Measurements from ENCODE around the gene SENP6. TPM values are rescaled to one million over a fixed set of nuclear protein-coding genes. Genes with fewer than 3 reads are reported as not detected.

Gene SENP6
- polyA plus RNA-seq, 3 donors = 22.3 to 43.9 (median 31.9) TPM

DNA sequence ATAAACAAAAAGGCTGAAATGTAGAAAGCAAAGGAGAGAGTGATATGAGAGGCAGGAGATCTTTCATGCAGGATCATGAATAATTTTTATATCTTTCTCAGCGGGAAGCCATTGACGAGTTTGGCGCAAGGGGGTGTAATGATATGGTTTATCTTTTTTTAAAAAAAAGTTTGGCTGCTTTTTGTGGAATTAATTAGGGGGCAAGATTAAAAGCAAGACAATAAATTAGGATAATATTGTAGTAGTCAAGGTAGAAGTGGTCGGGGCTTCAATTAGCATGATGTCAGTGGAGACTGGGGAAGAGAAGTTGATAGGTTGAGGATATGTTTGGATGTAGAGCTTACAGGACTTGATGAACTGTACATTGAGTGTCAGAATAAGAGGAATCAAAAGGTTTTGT, 4.0 kb downstream of the SENP6 start:
- no peak overlapping the region for H3K27ac Mint-ChIP-seq
- H3K27ac ChIP-seq (ENCODE audit: low read depth in 1 of 2, low read length in 2 of 2) = no peak overlapping the region

DNA sequence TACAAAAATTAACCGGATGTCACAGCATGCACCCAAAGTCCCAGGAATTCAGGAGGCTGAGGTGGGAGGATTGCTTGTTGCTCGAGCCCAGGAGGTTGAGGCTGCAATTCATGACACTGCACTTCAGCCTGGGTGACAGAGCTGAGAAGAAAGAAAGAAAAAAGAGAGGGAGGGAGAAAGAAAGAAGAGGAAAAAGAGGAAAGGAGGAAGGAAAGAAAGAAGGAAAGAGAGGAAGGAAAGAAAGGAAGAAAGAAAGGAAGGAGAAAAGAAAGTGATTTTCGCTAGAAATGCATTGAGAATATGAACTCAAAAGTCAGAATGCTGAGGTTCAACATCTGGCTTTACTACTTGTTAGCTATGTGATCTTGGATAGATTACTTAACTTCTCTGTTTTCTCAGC, 6.6 kb downstream of the SENP6 start:
- no peaks in the 10 kb centered on the region for H3K27me3 ChIP-seq (ENCODE audit: control insufficient read depth in 2 of 2, insufficient read depth in 2 of 2, low read length in 2 of 2)
- peaks cover 96% of the 10 kb centered on the region for H3K4me1 Mint-ChIP-seq
- H3K9me3 ChIP-seq (replicated peaks in 1 of 2; ENCODE audit: control insufficient read depth in 1 of 2, insufficient read depth in 1 of 2, low read length in 2 of 2) = no peaks in the 10 kb centered on the region
- H3K27me3 Mint-ChIP-seq (ENCODE audit: low read depth in 3 of 3) = peaks cover 0 to 2% (median 0%) of the 10 kb centered on the region in 3 donors
- WGBS (ENCODE audit: insufficient coverage) = 71% methylated on average over 1 of the region's 3 CpGs
- H3K4me1 ChIP-seq (ENCODE audit: control insufficient read depth in 1 of 2, insufficient read depth in 2 of 2, low read length in 2 of 2) = peaks cover 86 to 98% of the 10 kb centered on the region in 2 donors
- peaks cover 0 to 3% (median 0%) of the 10 kb centered on the region in 7 donors for H3K9me3 Mint-ChIP-seq
- intact Hi-C loops (cut with micrococcal nuclease) = loop anchor here in 1 of 2 donors (10.0 kb wide), 1 partner anchor 324 kb away; the partner anchor contains the start of gene TMEM30A
- H3K4me3 ChIP-seq (replicated peaks in 1 of 3; ENCODE audit: low read depth in 2 of 3, low read length in 3 of 3) = peak overlapping the region in 1 of 3 experiments; percentile 60
- no peak overlapping the region for H3K9ac ChIP-seq (ENCODE audit: insufficient read depth, low read length, poor library complexity, severe bottlenecking)
- H3K4me3 Mint-ChIP-seq = peak overlapping the region; percentile 62 to 80
- H3K36me3 ChIP-seq (replicated peaks in 1 of 2; ENCODE audit: control insufficient read depth in 1 of 2, insufficient read depth in 2 of 2, low read length in 2 of 2) = no peaks in the 10 kb centered on the region
- H3K79me2 ChIP-seq (ENCODE audit: insufficient read depth, low read length) = peaks cover 95% of the 10 kb centered on the region
- peaks cover 68% of the 10 kb centered on the region for H4K20me1 ChIP-seq (ENCODE audit: insufficient read depth, low read length)
- TF ChIP-seq, protein P1, sequence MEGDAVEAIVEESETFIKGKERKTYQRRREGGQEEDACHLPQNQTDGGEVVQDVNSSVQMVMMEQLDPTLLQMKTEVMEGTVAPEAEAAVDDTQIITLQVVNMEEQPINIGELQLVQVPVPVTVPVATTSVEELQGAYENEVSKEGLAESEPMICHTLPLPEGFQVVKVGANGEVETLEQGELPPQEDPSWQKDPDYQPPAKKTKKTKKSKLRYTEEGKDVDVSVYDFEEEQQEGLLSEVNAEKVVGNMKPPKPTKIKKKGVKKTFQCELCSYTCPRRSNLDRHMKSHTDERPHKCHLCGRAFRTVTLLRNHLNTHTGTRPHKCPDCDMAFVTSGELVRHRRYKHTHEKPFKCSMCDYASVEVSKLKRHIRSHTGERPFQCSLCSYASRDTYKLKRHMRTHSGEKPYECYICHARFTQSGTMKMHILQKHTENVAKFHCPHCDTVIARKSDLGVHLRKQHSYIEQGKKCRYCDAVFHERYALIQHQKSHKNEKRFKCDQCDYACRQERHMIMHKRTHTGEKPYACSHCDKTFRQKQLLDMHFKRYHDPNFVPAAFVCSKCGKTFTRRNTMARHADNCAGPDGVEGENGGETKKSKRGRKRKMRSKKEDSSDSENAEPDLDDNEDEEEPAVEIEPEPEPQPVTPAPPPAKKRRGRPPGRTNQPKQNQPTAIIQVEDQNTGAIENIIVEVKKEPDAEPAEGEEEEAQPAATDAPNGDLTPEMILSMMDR (IDR thresholded peaks at IDR 0.05) = no peak
- peak overlapping the region; percentile 73 to 76 for H3K27ac ChIP-seq (ENCODE audit: low read depth in 1 of 2, low read length in 2 of 2)
- peak overlapping the region; percentile 73 to 95 (median 88) for H3K27ac Mint-ChIP-seq
- H2AFZ ChIP-seq (ENCODE audit: insufficient read depth, low read depth, low read length, poor library complexity, severe bottlenecking) = no peak overlapping the region
- DNase-seq = no peak
- H3K4me2 ChIP-seq (replicated peaks; ENCODE audit: extremely low read depth, low read length, poor library complexity, severe bottlenecking) = peak overlapping the region; percentile 65
- H3K36me3 Mint-ChIP-seq = peaks cover 0 to 15% of the 10 kb centered on the region in 2 donors

More for the DNA sequence above, 4.0 kb downstream of the SENP6 start:
- Histone ChIP-seq H3K4me3 (replicated peaks in 1 of 3; ENCODE audit: low read depth in 2 of 3, low read length in 3 of 3) (no peak overlapping the region), H2AFZ (ENCODE audit: insufficient read depth, low read depth, low read length, poor library complexity, severe bottlenecking) (no peak overlapping the region), H3K4me2 (replicated peaks; ENCODE audit: extremely low read depth, low read length, poor library complexity, severe bottlenecking) (no peak overlapping the region), H3K9ac (ENCODE audit: insufficient read depth, low read length, poor library complexity, severe bottlenecking) (no peak overlapping the region), H3K36me3 (replicated peaks in 1 of 2; ENCODE audit: control insufficient read depth in 1 of 2, insufficient read depth in 2 of 2, low read length in 2 of 2) (no peaks in the 10 kb centered on the region), H3K9me3 (replicated peaks in 1 of 2; ENCODE audit: control insufficient read depth in 1 of 2, insufficient read depth in 1 of 2, low read length in 2 of 2) (no peaks in the 10 kb centered on the region), H3K4me1 (ENCODE audit: control insufficient read depth in 1 of 2, insufficient read depth in 2 of 2, low read length in 2 of 2) (peaks cover 62 to 84% of the 10 kb centered on the region in 2 donors), H3K27me3 (ENCODE audit: control insufficient read depth in 2 of 2, insufficient read depth in 2 of 2, low read length in 2 of 2) (no peaks in the 10 kb centered on the region), H3K79me2 (ENCODE audit: insufficient read depth, low read length) (peaks cover 95% of the 10 kb centered on the region), H4K20me1 (ENCODE audit: insufficient read depth, low read length) (peaks cover 43% of the 10 kb centered on the region)
- intact Hi-C loops (cut with micrococcal nuclease) = loop anchor here in 1 of 2 donors (10.0 kb wide), 1 partner anchor 321 kb away; the partner anchor contains the start of gene TMEM30A
- H3K27me3 Mint-ChIP-seq (ENCODE audit: low read depth in 3 of 3) = no peaks in the 10 kb centered on the region
- H3K4me3 Mint-ChIP-seq = no peak overlapping the region
- peaks cover 0 to 3% (median 0%) of the 10 kb centered on the region in 7 donors for H3K9me3 Mint-ChIP-seq
- TF ChIP-seq, protein P1 (IDR thresholded peaks at IDR 0.05) = no peak
- 100% methylated on average over 1 of the region's 4 CpGs for WGBS (ENCODE audit: insufficient coverage)
- peaks cover 0 to 15% of the 10 kb centered on the region in 2 donors for H3K36me3 Mint-ChIP-seq
- DNase-seq = no peak
- H3K4me1 Mint-ChIP-seq = peaks cover 79% of the 10 kb centered on the region

Measured in CD14-positive monocyte (primary cell).